ENCODE results near the gene CYB5R2. TPM values are rescaled to one million over a fixed set of nuclear protein-coding genes. Genes with fewer than 3 reads are reported as not detected.

CYB5R2 gene
- total and polyA plus RNA-seq, 2 donors (not counting 1 experiment from before 2014, with no cell fraction given) = 1.4 to 4.8 TPM

GRCh38 chr11:7686761-7687160 lies 13.5 kb upstream of the CYB5R2 start:
- no peak overlapping the region for H2AFZ ChIP-seq (ENCODE audit: insufficient read depth, low read depth, low read length, poor library complexity, severe bottlenecking)
- no peak overlapping the region for H3K4me2 ChIP-seq (replicated peaks; ENCODE audit: low read depth, low read length, poor library complexity, severe bottlenecking)
- no peaks in the 10 kb centered on the region for H3K4me1 ChIP-seq (ENCODE audit: control insufficient read depth in 2 of 2, insufficient read depth in 2 of 2, low read length in 2 of 2)
- ATAC-seq (ENCODE audit: low read depth) (no peak), DNase-seq (no peak)
- Mint-ChIP-seq H3K27me3 (peaks cover 19% of the 10 kb centered on the region), H3K4me1 (no peaks in the 10 kb centered on the region), H3K9me3 (ENCODE audit: insufficient read depth) (no peaks in the 10 kb centered on the region), H3K27ac (no peak overlapping the region), H3K4me3 (no peak overlapping the region)
- intact Hi-C loops (cut with micrococcal nuclease) = no loop called here
- H3K27me3 ChIP-seq (replicated peaks in 1 of 4; ENCODE audit: control extremely low read depth in 1 of 4, control insufficient read depth in 3 of 4, insufficient read depth in 4 of 4, low read length in 3 of 4) = no peaks in the 10 kb centered on the region
- no peaks in the 10 kb centered on the region for H3K36me3 ChIP-seq (replicated peaks in 1 of 2; ENCODE audit: control extremely low read depth in 1 of 2, control insufficient read depth in 1 of 2, extremely low read depth in 1 of 2, insufficient read depth in 2 of 2, low read length in 1 of 2)
- no peak overlapping the region for H3K27ac ChIP-seq (ENCODE audit: low read length in 2 of 2)
- no peak overlapping the region for H3K4me3 ChIP-seq (ENCODE audit: control extremely low read depth in 1 of 5, extremely low read depth in 1 of 5, insufficient read depth in 1 of 5, low read depth in 2 of 5, low read length in 4 of 5)
- TF ChIP-seq EZH2 (IDR thresholded peaks at IDR 0.05; ENCODE audit: borderline replicate concordance, insufficient read depth, low read depth, low read length, poor library complexity, severe bottlenecking) (no peak), CTCF (IDR thresholded peaks at IDR 0.05) (no peak)
- no peaks in the 10 kb centered on the region for H4K20me1 ChIP-seq (ENCODE audit: control insufficient read depth, insufficient read depth, low read length, poor library complexity, severe bottlenecking)
- H3K9ac ChIP-seq (ENCODE audit: low read length) = no peak overlapping the region
- H3K9me3 ChIP-seq (ENCODE audit: control extremely low read depth in 1 of 3, control insufficient read depth in 2 of 3, insufficient read depth in 1 of 3, low read length in 2 of 3) = no peaks in the 10 kb centered on the region
- no peaks in the 10 kb centered on the region for H3K79me2 ChIP-seq (ENCODE audit: control insufficient read depth, insufficient read depth, low read length)
- WGBS (ENCODE audit: insufficient coverage) = no CpG with 5 or more reads among the region's 4 CpGs
- POLR2A ChIA-PET = no interaction called here
- CTCF ChIA-PET = interaction anchor here (1.0 to 7.3 kb wide), 11 partner anchors 8 to 591 kb away, joined by 3 to 137 read pairs (median 5); no protein-coding TSS in a partner anchor

GRCh38 chr11:7683571-7683970 lies 10.3 kb upstream of the CYB5R2 start:
- H3K4me2 ChIP-seq (replicated peaks; ENCODE audit: low read depth, low read length, poor library complexity, severe bottlenecking) = no peak overlapping the region
- H3K9me3 ChIP-seq (ENCODE audit: control extremely low read depth in 1 of 3, control insufficient read depth in 2 of 3, insufficient read depth in 1 of 3, low read length in 2 of 3) = no peaks in the 10 kb centered on the region
- no peak overlapping the region for H2AFZ ChIP-seq (ENCODE audit: insufficient read depth, low read depth, low read length, poor library complexity, severe bottlenecking)
- no peaks in the 10 kb centered on the region for H3K4me1 Mint-ChIP-seq
- H3K9me3 Mint-ChIP-seq (ENCODE audit: insufficient read depth) = no peaks in the 10 kb centered on the region
- WGBS (ENCODE audit: insufficient coverage) = 90% methylated on average over 2 of the region's 2 CpGs
- H4K20me1 ChIP-seq (ENCODE audit: control insufficient read depth, insufficient read depth, low read length, poor library complexity, severe bottlenecking) = no peaks in the 10 kb centered on the region
- no peak overlapping the region for H3K4me3 ChIP-seq (ENCODE audit: control extremely low read depth in 1 of 5, extremely low read depth in 1 of 5, insufficient read depth in 1 of 5, low read depth in 2 of 5, low read length in 4 of 5)
- peaks cover 0 to 13% (median 4%) of the 10 kb centered on the region in 4 experiments for H3K27me3 ChIP-seq (replicated peaks in 1 of 4; ENCODE audit: control extremely low read depth in 1 of 4, control insufficient read depth in 3 of 4, insufficient read depth in 4 of 4, low read length in 3 of 4)
- H3K9ac ChIP-seq (ENCODE audit: low read length) = no peak overlapping the region
- no peak overlapping the region for H3K27ac ChIP-seq (ENCODE audit: low read length in 2 of 2)
- no peak for DNase-seq
- H3K4me3 Mint-ChIP-seq = no peak overlapping the region
- H3K27ac Mint-ChIP-seq = no peak overlapping the region
- no peaks in the 10 kb centered on the region for H3K79me2 ChIP-seq (ENCODE audit: control insufficient read depth, insufficient read depth, low read length)
- peaks cover 24% of the 10 kb centered on the region for H3K27me3 Mint-ChIP-seq
- no peak for TF ChIP-seq CTCF (IDR thresholded peaks at IDR 0.05)
- no peak for TF ChIP-seq EZH2 (IDR thresholded peaks at IDR 0.05; ENCODE audit: borderline replicate concordance, insufficient read depth, low read depth, low read length, poor library complexity, severe bottlenecking)
- intact Hi-C loops (cut with micrococcal nuclease) = no loop called here
- POLR2A ChIA-PET = no interaction called here
- CTCF ChIA-PET = interaction anchor here (0.5 to 1.3 kb wide), 2 partner anchors 94 to 585 kb away, joined by 4 to 8 read pairs; no protein-coding TSS in a partner anchor
- no peak for ATAC-seq (ENCODE audit: low read depth)
- H3K4me1 ChIP-seq (ENCODE audit: control insufficient read depth in 2 of 2, insufficient read depth in 2 of 2, low read length in 2 of 2) = no peaks in the 10 kb centered on the region
- no peaks in the 10 kb centered on the region for H3K36me3 ChIP-seq (replicated peaks in 1 of 2; ENCODE audit: control extremely low read depth in 1 of 2, control insufficient read depth in 1 of 2, extremely low read depth in 1 of 2, insufficient read depth in 2 of 2, low read length in 1 of 2)
